ENCODE data around the gene CCDC57. TPM values are rescaled to one million over a fixed set of nuclear protein-coding genes. Genes with fewer than 3 reads are reported as not detected.

CCDC57 gene
- total RNA-seq, 2 donors from 2014 or later = 76.9 to 78.8 TPM

- Mint-ChIP-seq H3K27ac (no peak overlapping the region), H3K4me3 (no peak overlapping the region), H3K36me3 (ENCODE audit: insufficient read depth in 2 of 2) (peaks cover 0 to 2% of the 10 kb centered on the region in 2 donors), H3K4me1 (ENCODE audit: low read depth) (peaks cover 16% of the 10 kb centered on the region), H3K27me3 (ENCODE audit: low read depth) (no peaks in the 10 kb centered on the region), H3K9me3 (no peaks in the 10 kb centered on the region)
- ATAC-seq (replicated peaks in 1 of 2) (no peak), DNase-seq (no peak)
Measured at GRCh38 chr17:82112914-82113311, 99.7 kb downstream of the CCDC57 start.

DNA sequence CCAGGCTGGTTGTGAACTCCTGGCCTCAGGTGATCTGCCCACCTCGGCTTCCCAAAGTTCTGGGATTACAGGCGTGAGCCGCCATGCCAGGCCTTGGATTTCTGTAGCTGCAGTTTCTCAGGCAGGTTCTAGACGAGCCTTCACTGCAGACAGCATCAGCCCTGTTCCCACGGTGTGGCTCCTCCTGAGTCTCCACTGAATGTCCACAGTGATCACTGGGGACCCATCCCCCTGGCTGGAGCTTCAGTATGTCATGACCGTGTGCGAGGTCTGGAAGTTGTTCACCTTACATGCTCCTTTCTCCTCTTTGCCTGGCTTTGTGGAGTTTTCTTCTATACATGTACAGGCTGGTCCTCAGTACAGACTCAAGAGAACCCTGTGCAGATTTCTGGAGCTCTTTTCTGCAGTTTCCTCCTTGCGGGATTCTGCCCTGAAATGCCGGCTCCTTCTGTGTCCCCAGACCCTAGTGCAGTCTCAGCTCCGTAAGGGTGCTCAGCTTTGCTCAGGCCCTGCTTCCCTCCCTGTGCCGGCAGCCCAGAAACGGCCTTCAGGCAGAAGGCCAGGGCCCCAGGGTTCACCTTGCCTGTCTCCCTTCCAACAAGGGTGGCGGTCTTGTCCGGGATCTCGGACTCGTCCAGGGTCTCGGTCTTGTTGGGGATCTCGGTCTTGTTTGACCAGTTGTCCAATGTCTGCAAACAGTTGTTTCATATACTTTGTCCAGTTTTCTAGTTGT is 100.3 kb downstream of the CCDC57 start:
- Mint-ChIP-seq H3K4me1 (ENCODE audit: low read depth) (peaks cover 16% of the 10 kb centered on the region), H3K9me3 (no peaks in the 10 kb centered on the region), H3K36me3 (ENCODE audit: insufficient read depth in 2 of 2) (peaks cover 0 to 2% of the 10 kb centered on the region in 2 donors), H3K4me3 (no peak overlapping the region), H3K27me3 (ENCODE audit: low read depth) (no peaks in the 10 kb centered on the region), H3K27ac (no peak overlapping the region)
- DNase-seq (no peak), ATAC-seq (replicated peaks in 1 of 2) (no peak)

DNA sequence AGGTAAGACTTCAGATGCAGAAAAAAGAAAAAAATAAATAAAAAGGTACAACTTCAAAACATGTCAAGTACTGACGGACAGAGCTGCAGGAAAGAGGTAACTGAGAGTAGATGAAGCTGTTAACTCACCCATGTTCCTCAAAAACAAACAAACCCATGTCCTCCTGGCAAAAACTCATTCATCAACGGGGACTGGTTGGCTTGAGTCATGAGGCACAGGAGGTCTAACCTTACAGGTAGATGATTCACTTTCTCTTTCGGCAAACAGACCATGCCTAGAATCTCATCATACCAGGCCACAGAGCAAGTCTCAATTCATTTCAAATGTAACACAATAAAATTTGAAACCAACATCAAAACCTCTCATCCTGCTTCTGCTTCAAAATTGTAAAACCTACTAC is 102.3 kb downstream of the CCDC57 start:
- Mint-ChIP-seq H3K36me3 (ENCODE audit: insufficient read depth in 2 of 2) (peaks cover 0 to 2% of the 10 kb centered on the region in 2 donors), H3K4me1 (ENCODE audit: low read depth) (peaks cover 32% of the 10 kb centered on the region), H3K27ac (peak overlapping the region; percentile 87), H3K9me3 (no peaks in the 10 kb centered on the region), H3K27me3 (ENCODE audit: low read depth) (no peaks in the 10 kb centered on the region), H3K4me3 (peak overlapping the region; percentile 24 to 55)
- ATAC-seq (replicated peaks in 1 of 2) (peak; percentile 80 to 83), DNase-seq (peak; percentile 46 to 47)

GRCh38 chr17:82108961-82109475 is 103.6 kb downstream of the CCDC57 start:
- Mint-ChIP-seq H3K4me3 (peak overlapping the region in 1 of 2 donors; percentile 53), H3K36me3 (ENCODE audit: insufficient read depth in 2 of 2) (peaks cover 0 to 2% of the 10 kb centered on the region in 2 donors), H3K27ac (peak overlapping the region; percentile 3), H3K4me1 (ENCODE audit: low read depth) (peaks cover 40% of the 10 kb centered on the region), H3K27me3 (ENCODE audit: low read depth) (no peaks in the 10 kb centered on the region), H3K9me3 (no peaks in the 10 kb centered on the region)
- DNase-seq (no peak), ATAC-seq (replicated peaks in 1 of 2) (no peak)

DNA sequence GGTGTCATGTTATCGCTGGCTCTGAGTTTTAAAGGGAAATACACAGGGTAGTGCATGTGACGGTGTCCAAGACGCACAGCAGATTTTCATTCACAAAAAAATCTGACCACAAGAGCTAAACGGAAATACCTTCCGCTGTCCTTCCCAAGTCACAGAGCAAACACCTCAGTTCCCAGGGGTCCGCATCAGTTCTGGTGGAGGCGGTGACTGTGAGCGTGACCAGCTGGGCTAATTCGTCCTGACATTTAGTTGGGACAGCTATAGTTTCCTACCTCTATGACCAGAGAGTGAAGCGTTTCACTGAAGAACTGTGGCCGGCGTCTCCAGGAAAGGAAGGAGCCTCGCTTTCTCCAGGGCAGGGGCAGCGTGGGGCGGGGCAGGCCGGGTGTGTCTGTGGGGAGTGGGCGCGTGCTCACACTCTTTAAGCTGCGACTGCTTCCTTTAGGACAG is 104.1 kb downstream of the CCDC57 start:
- Mint-ChIP-seq H3K4me3 (peak overlapping the region in 1 of 2 donors; percentile 53), H3K4me1 (ENCODE audit: low read depth) (peaks cover 40% of the 10 kb centered on the region), H3K9me3 (no peaks in the 10 kb centered on the region), H3K27me3 (ENCODE audit: low read depth) (no peaks in the 10 kb centered on the region), H3K27ac (no peak overlapping the region), H3K36me3 (ENCODE audit: insufficient read depth in 2 of 2) (peaks cover 0 to 1% of the 10 kb centered on the region in 2 donors)
- DNase-seq (no peak), ATAC-seq (replicated peaks in 1 of 2) (no peak)

DNA sequence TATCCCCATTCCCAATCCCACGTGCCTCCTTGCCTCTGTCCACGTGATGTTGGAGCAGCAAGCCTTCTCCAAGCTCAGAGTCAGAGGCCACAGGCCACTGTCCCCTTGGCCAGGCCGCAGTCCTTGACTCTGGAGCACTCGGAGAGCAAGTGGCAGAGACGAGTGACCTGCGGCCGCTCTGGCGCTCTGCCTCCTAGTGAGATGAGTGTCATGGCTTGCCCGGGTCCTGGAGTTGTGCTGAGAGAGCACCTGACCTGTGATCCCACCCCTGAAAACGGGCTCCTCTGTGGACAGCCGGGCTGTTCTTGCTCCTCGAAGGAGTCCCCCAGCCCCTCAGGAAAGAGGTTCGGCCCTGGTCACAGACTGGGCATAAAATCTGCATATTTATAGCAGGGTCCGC is 104.6 kb downstream of the CCDC57 start:
- Mint-ChIP-seq H3K36me3 (ENCODE audit: insufficient read depth in 2 of 2) (no peaks in the 10 kb centered on the region), H3K4me1 (ENCODE audit: low read depth) (peaks cover 40% of the 10 kb centered on the region), H3K9me3 (no peaks in the 10 kb centered on the region), H3K4me3 (no peak overlapping the region), H3K27me3 (ENCODE audit: low read depth) (no peaks in the 10 kb centered on the region), H3K27ac (no peak overlapping the region)
- no peak for ATAC-seq (replicated peaks in 1 of 2)
- DNase-seq = no peak

DNA sequence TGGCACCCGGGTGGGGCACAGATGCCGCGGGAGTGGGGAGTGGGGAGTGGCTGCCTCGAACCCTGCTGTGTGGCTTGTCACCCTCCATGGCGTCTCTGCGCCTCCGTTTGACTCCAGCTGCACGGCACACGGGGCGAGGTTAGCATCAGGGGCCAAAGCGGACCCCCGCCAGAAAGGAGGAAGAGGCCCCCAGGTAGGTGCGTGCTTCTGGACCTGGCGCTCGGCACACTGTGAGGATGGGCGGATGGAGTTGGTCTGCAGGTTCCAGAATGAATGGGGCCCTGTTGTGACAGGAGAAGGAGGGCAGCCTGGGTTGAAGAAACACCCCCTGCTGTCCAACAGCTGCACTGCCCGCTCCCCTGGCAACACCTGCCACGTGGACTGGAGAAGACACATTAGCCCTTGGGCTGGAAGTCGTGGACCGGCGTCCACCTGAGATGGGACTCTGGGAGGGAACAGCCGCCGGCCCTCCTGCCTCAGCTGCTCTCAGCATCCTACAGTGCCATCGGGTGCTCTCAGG is 105.2 kb downstream of the CCDC57 start:
- H3K9me3 Mint-ChIP-seq = no peaks in the 10 kb centered on the region
- H3K36me3 Mint-ChIP-seq (ENCODE audit: insufficient read depth in 2 of 2) = no peaks in the 10 kb centered on the region
- no peak overlapping the region for H3K27ac Mint-ChIP-seq

DNA sequence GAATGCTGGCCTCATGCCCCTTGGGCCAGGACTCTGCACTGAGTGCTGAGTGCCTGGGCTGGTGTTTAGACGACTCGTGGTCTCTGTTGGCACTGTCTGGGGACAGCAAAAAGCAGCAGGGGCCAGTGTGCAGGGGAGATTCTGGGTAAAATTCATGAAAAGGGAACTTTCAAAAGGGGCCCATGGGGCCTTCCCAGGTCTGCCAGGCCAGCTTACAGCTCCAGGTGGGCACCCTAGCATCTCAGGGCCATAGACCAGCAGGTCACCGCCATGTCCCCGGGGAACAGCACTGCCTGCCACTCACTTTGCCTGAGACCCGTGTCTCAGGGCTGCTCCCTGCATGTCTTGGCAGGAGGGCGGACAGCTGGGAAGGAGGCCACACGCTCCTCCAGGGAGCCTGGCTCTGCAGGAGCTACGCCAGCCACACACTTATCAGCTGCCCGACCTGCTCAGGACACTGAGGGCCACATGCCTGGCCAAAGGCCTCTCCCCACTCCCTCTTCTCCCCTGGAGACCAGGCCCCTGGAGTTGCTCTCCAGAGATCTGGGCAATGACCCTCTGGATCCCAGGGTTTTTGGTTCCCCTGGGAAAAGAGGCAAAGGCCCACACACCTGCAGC is 105.8 kb downstream of the CCDC57 start:
- Mint-ChIP-seq H3K27me3 (ENCODE audit: low read depth) (no peaks in the 10 kb centered on the region), H3K4me1 (ENCODE audit: low read depth) (peaks cover 40% of the 10 kb centered on the region), H3K27ac (peak overlapping the region; percentile 94), H3K36me3 (ENCODE audit: insufficient read depth in 2 of 2) (no peaks in the 10 kb centered on the region), H3K4me3 (peak overlapping the region; percentile 88 to 94), H3K9me3 (no peaks in the 10 kb centered on the region)
- ATAC-seq (replicated peaks in 1 of 2) (no peak), DNase-seq (no peak)

More for the DNA sequence above, 105.2 kb downstream of the CCDC57 start:
- no peaks in the 10 kb centered on the region for H3K27me3 Mint-ChIP-seq (ENCODE audit: low read depth)
- H3K4me3 Mint-ChIP-seq = peak overlapping the region in 1 of 2 donors; percentile 94
- DNase-seq (no peak), ATAC-seq (replicated peaks in 1 of 2) (no peak)
- peaks cover 40% of the 10 kb centered on the region for H3K4me1 Mint-ChIP-seq (ENCODE audit: low read depth)

- Mint-ChIP-seq H3K27me3 (ENCODE audit: low read depth) (no peaks in the 10 kb centered on the region), H3K36me3 (ENCODE audit: insufficient read depth in 2 of 2) (no peaks in the 10 kb centered on the region), H3K4me3 (peak overlapping the region; percentile 88 to 94), H3K27ac (peak overlapping the region; percentile 94), H3K4me1 (ENCODE audit: low read depth) (peaks cover 40% of the 10 kb centered on the region), H3K9me3 (no peaks in the 10 kb centered on the region)
- peak; percentile 89 for ATAC-seq (replicated peaks in 1 of 2)
- DNase-seq = peak; percentile 77 to 79
Measured at GRCh38 chr17:82105882-82106687, 106.6 kb downstream of the CCDC57 start.

- DNase-seq = no peak
- Mint-ChIP-seq H3K9me3 (no peaks in the 10 kb centered on the region), H3K27ac (no peak overlapping the region), H3K27me3 (ENCODE audit: low read depth) (no peaks in the 10 kb centered on the region), H3K36me3 (ENCODE audit: insufficient read depth in 2 of 2) (no peaks in the 10 kb centered on the region), H3K4me1 (ENCODE audit: low read depth) (peaks cover 37% of the 10 kb centered on the region), H3K4me3 (peak overlapping the region; percentile 88 to 94)
- ATAC-seq (replicated peaks in 1 of 2) = no peak
Measured at GRCh38 chr17:82105417-82105881, 107.2 kb downstream of the CCDC57 start.

- H3K4me3 Mint-ChIP-seq = peak overlapping the region; percentile 88 to 94
- no peaks in the 10 kb centered on the region for H3K9me3 Mint-ChIP-seq
- H3K27ac Mint-ChIP-seq = no peak overlapping the region
Measured at GRCh38 chr17:82104797-82105416, 107.7 kb downstream of the CCDC57 start.

More at GRCh38 chr17:82104797-82105416, 107.7 kb downstream of the CCDC57 start:
- ATAC-seq (replicated peaks in 1 of 2) (no peak), DNase-seq (no peak)
- peaks cover 35% of the 10 kb centered on the region for H3K4me1 Mint-ChIP-seq (ENCODE audit: low read depth)
- H3K36me3 Mint-ChIP-seq (ENCODE audit: insufficient read depth in 2 of 2) = no peaks in the 10 kb centered on the region
- H3K27me3 Mint-ChIP-seq (ENCODE audit: low read depth) = no peaks in the 10 kb centered on the region
